Measurements from ENCODE around the gene FOXP1.

GRCh38 chr3:71097557-71097956, 486.0 kb downstream of the FOXP1 start:
- TF ChIP-seq CTCF (IDR thresholded peaks at IDR 0.05; ENCODE audit: low read depth, low read length, poor library complexity, severe bottlenecking) (no peak), EZH2phosphoT487 (IDR thresholded peaks at IDR 0.05; ENCODE audit: borderline replicate concordance, low read length) (no peak)
